SK-N-MC (cell line): ENCODE results near the gene MYO18B.

Experiments used
- DNase-seq: peaks from one replicate; pipeline ENCODE4 v3.0.0-alpha.2; 2011; ENCODE audit warnings: low read depth, low spot score
- H3K27ac ChIP-seq: fragments of 200-600 bp; sonication (generic); 2 replicates; pipeline ENCODE4 v1.5.1; 2016; ENCODE audit warnings: mixed run types
- H3K36me3 ChIP-seq: fragments of 200-600 bp; sonication (generic); 2 replicates; pipeline ENCODE4 v1.6.1; 2017; ENCODE audit warnings: antibody characterized with exemption, low read length, mixed read lengths; ENCODE audit not compliant: insufficient read depth
- H3K4me3 ChIP-seq: fragments of 200-600 bp; sonication (generic); 2 replicates; pipeline ENCODE4 v1.5.1; 2016
- H3K9ac ChIP-seq: fragments of 200-600 bp; sonication (generic); 2 replicates; pipeline ENCODE4 v1.8.0; 2017; ENCODE audit warnings: mixed run types, mixed read lengths; ENCODE audit not compliant: insufficient read length
- H3K9me3 ChIP-seq: fragments of 200-600 bp; sonication (generic); 2 replicates; pipeline ENCODE4 v1.6.1; 2017; ENCODE audit warnings: low read depth, mild to moderate bottlenecking, antibody characterized with exemption, low read length, moderate library complexity, mixed read lengths
- EZH2 ChIP-seq: fragments of 200-600 bp; sonication (generic); IDR thresholded peaks from one replicate; pipeline ENCODE4 v1.6.1; 2017; ENCODE audit warnings: antibody characterized with exemption
- FOXP2 ChIP-seq: optimal IDR thresholded peaks from 2 replicates; pipeline ENCODE3; 2011; ENCODE audit warnings: mild to moderate bottlenecking, moderate library complexity; ENCODE audit not compliant: insufficient read depth; ENCODE audit errors: extremely low read length, control extremely low read depth
- POLR2AphosphoS5 ChIP-seq: IDR thresholded peaks from 2 replicates; pipeline ENCODE4 v1.6.1; 2012; ENCODE audit warnings: mild to moderate bottlenecking, low read depth, low read length, borderline replicate concordance

MYO18B gene

DNA sequence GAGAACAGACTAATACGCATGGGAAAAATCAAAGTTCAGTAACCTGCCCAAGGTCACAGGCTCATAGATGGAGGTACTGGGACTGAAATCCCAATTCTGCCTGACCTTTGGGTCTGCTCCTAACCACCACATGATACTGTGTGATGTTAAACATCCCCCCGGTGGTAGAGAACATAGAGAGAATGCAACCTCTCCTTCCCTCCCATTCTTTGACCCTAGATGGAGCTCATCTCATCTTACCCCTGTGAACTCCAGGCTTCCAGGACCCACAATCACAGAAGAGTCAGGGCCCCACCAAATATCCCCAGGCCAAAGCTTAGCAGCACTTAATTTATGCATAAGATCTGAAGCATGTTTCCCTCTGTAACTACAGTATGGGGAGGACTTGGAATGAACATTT lies 198.5 kb downstream of the MYO18B start:
- Histone ChIP-seq H3K27ac (no peak overlapping the region), H3K9me3 (no peaks in the 10 kb centered on the region), H3K4me3 (no peak overlapping the region), H3K36me3 (no peaks in the 10 kb centered on the region), H3K9ac (no peak overlapping the region)
- TF ChIP-seq POLR2AphosphoS5 (no peak), FOXP2 (no peak), EZH2 (no peak)
- no peak for DNase-seq

DNA sequence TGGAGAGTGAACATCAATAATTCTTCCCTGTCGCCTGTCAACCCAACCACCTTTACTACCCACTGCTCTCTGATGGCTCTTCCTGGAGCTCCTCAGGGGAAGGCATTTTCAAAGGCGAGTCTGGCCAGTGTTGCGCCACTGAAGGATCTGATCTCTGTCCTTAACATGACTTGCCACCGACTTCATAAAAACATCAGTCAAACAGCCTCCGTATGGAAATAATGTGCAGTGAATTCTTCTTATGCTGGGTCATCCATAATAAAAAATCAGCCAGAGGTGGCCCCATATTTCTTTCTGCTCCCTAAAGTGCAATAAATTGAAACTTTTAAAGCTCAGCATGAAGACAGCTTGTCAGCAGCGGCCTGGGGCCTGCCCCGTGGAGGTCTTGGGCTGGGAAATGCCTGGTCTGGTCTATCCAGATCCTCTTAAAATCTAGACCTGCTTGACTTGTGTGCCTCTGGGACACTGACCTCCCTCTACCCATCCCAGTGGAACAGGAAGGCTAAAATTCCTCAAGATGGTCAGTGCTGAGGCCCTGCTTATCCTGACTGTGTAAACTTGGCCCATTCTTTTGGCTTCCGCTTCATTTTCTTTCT lies 199.5 kb downstream of the MYO18B start:
- Histone ChIP-seq H3K4me3 (no peak overlapping the region), H3K36me3 (no peaks in the 10 kb centered on the region), H3K9ac (no peak overlapping the region), H3K9me3 (no peaks in the 10 kb centered on the region), H3K27ac (no peak overlapping the region)
- DNase-seq, result no peak
- TF ChIP-seq EZH2, result no peak
- no peak for TF ChIP-seq POLR2AphosphoS5
- no peak for TF ChIP-seq FOXP2

GRCh38 chr22:25942115-25942855 lies 200.3 kb downstream of the MYO18B start:
- no peak overlapping the region for H3K27ac ChIP-seq
- no peak for TF ChIP-seq EZH2
- TF ChIP-seq FOXP2, result no peak
- no peak for TF ChIP-seq POLR2AphosphoS5
- DNase-seq, result no peak
- no peak overlapping the region for H3K4me3 ChIP-seq
- H3K9me3 ChIP-seq, result no peaks in the 10 kb centered on the region
- H3K36me3 ChIP-seq, result no peaks in the 10 kb centered on the region
- H3K9ac ChIP-seq, result no peak overlapping the region

DNA sequence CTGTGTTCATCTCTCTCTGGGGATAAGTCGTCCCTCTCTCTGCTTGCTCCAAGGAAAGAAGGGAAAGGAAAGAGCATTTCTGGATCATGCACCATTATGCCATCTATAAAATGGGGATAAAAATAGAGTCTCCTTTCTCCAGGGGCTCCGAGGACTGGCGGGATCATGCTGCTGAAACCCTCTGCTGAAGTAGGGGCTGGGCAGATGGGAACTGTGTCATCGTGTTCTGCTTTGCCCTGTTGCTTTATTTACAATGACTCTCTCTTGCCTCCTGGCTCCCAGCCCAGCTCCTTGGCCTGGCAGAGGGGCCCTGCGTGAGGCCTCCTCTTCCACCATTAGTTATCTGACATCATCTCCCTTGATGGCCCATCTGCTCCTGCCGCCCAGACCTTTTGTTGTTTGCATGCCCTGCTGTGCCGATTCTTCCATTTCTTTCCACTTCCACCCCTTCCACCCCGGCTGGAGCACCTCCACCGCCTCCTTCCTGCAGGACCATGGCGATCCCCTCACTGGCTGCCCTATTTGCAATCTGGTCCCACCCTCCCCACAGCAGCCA lies 200.9 kb downstream of the MYO18B start:
- DNase-seq, result no peak
- Histone ChIP-seq H3K36me3 (no peaks in the 10 kb centered on the region), H3K9ac (no peak overlapping the region), H3K27ac (no peak overlapping the region), H3K9me3 (no peaks in the 10 kb centered on the region), H3K4me3 (no peak overlapping the region)
- TF ChIP-seq FOXP2 (no peak), POLR2AphosphoS5 (no peak), EZH2 (no peak)

- Histone ChIP-seq H3K36me3 (no peaks in the 10 kb centered on the region), H3K9me3 (no peaks in the 10 kb centered on the region)
These were observed 208.1 kb downstream of the MYO18B start for GRCh38 chr22:25950111-25950510.

GRCh38 chr22:25953276-25953675 lies 211.3 kb downstream of the MYO18B start:
- no peak overlapping the region for H3K4me3 ChIP-seq
- no peak for TF ChIP-seq EZH2
- TF ChIP-seq FOXP2, result no peak
- no peak for TF ChIP-seq POLR2AphosphoS5

More at GRCh38 chr22:25950111-25950510, 208.1 kb downstream of the MYO18B start:
- no peak for DNase-seq
- Histone ChIP-seq H3K4me3 (no peak overlapping the region), H3K9ac (no peak overlapping the region), H3K27ac (no peak overlapping the region)
- TF ChIP-seq POLR2AphosphoS5 (no peak), FOXP2 (no peak), EZH2 (no peak)

GRCh38 chr22:25953919-25954318 lies 211.9 kb downstream of the MYO18B start:
- no peak for DNase-seq

More at GRCh38 chr22:25953276-25953675, 211.3 kb downstream of the MYO18B start:
- no peak overlapping the region for H3K27ac ChIP-seq
- H3K9ac ChIP-seq, result no peak overlapping the region
- no peak for DNase-seq
- H3K36me3 ChIP-seq, result no peaks in the 10 kb centered on the region
- no peaks in the 10 kb centered on the region for H3K9me3 ChIP-seq

DNA sequence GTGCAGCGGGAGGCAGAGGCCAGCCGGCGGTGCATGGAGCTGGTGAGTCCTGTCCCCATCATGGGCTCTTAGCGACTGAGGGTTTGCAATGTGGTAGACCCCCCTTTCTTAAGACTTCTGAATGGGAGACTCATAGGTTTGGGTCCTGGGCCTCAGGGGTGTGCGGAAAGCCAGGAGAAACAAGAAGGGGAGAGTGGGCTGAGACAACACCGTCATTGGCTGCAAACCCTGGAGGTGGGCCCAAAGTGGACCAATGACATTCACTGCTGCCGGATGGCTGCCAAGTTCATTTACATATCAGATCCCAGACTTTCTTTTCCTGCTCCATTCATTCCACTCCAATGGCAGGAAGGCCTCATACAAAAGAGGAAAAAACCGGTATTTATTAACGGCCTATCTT lies 213.3 kb downstream of the MYO18B start:
- TF ChIP-seq POLR2AphosphoS5 (no peak), EZH2 (no peak), FOXP2 (no peak)
- Histone ChIP-seq H3K9ac (no peak overlapping the region), H3K36me3 (no peaks in the 10 kb centered on the region), H3K9me3 (no peaks in the 10 kb centered on the region), H3K4me3 (no peak overlapping the region), H3K27ac (no peak overlapping the region)
- no peak for DNase-seq

More at GRCh38 chr22:25953919-25954318, 211.9 kb downstream of the MYO18B start:
- Histone ChIP-seq H3K36me3 (no peaks in the 10 kb centered on the region), H3K9me3 (no peaks in the 10 kb centered on the region), H3K9ac (no peak overlapping the region), H3K27ac (no peak overlapping the region), H3K4me3 (no peak overlapping the region)
- TF ChIP-seq FOXP2, result no peak
- no peak for TF ChIP-seq POLR2AphosphoS5
- TF ChIP-seq EZH2, result no peak

DNA sequence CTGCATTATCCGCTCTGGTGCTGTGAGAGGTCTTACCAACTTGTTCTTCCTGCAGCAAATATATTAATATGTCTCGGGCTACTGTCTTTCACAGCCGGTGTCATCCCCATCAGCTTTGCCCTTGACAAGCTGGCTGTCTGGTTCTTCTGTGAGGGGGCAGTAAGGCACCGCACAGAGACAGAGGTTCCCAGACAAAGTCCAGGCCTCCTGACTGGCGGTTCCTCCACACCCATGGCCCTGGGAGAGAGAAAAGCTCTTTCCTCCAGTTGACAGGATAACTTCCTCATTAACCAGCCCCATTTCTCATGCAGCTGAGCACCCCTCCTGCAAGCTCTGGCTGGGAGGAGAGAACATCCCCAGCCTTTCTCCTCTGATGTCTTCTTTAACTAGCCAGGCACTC lies 214.8 kb downstream of the MYO18B start:
- H3K36me3 ChIP-seq, result no peaks in the 10 kb centered on the region
- H3K9ac ChIP-seq, result no peak overlapping the region
- DNase-seq, result no peak
- no peak overlapping the region for H3K4me3 ChIP-seq
- no peaks in the 10 kb centered on the region for H3K9me3 ChIP-seq
- TF ChIP-seq EZH2 (no peak), FOXP2 (no peak), POLR2AphosphoS5 (no peak)
- H3K27ac ChIP-seq, result no peak overlapping the region
